Raji (cell line): ENCODE data around the gene CRABP1.

Experiments
- POLR2A ChIP-seq: IDR thresholded peaks from 2 replicates; pipeline ENCODE4 v1.6.1; 2011; ENCODE audit warnings: low read depth, low read length, control low read depth; ENCODE audit not compliant: insufficient read depth

The CRABP1 gene

GRCh38 chr15:78312536-78312935, 27.6 kb upstream of the CRABP1 start:
- no peak for TF ChIP-seq POLR2A

DNA sequence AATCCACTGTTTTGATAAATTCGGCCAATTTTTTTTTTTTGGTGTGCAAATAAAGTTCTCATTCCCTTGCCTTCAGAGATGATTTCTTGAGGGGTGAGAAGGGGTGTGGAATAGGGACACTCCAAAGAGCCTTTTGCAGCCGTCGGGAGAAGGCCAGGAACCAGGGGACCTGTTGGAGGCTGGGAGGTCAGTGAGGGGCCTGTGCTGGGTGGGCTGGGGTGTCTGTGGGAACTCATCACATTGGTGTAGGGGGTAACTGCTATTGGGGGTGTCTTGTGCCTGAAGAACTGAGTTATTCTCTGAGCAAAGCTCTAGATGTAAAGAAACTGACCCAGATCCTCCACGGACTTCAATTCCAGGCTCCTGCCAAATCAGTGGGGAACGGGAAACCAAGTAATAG, 27.2 kb upstream of the CRABP1 start:
- TF ChIP-seq POLR2A: no peak

GRCh38 chr15:78313383-78313782, 26.8 kb upstream of the CRABP1 start:
- TF ChIP-seq POLR2A: no peak

GRCh38 chr15:78314181-78314581, 26.0 kb upstream of the CRABP1 start:
- TF ChIP-seq POLR2A: no peak

GRCh38 chr15:78315686-78316282, 24.4 kb upstream of the CRABP1 start:
- TF ChIP-seq POLR2A: no peak

GRCh38 chr15:78316283-78317083, 23.7 kb upstream of the CRABP1 start:
- no peak for TF ChIP-seq POLR2A

GRCh38 chr15:78317145-78317836, 22.9 kb upstream of the CRABP1 start:
- TF ChIP-seq POLR2A: no peak

- TF ChIP-seq POLR2A: no peak
Observed at GRCh38 chr15:78319588-78319987, 20.6 kb upstream of the CRABP1 start.

DNA sequence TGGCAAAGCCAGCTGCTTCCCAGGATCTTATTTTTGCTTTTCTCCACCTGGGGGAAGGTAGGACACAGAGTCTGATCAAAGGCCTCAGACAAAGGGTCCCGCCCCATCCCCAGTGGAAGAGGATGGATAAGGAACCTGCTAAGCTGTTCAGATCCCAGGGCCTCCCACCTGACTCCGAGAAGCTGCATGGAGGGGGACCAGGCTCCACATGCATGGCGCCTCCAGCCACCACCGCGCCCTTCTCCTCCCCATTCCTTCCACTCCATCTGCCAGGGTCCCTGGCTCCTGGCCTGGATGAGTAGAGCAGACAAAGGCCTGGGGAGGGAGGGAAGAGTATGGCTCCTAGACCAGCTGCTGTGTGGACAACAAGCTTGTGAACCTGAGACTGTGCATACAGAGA, 20.0 kb upstream of the CRABP1 start:
- no peak for TF ChIP-seq POLR2A

DNA sequence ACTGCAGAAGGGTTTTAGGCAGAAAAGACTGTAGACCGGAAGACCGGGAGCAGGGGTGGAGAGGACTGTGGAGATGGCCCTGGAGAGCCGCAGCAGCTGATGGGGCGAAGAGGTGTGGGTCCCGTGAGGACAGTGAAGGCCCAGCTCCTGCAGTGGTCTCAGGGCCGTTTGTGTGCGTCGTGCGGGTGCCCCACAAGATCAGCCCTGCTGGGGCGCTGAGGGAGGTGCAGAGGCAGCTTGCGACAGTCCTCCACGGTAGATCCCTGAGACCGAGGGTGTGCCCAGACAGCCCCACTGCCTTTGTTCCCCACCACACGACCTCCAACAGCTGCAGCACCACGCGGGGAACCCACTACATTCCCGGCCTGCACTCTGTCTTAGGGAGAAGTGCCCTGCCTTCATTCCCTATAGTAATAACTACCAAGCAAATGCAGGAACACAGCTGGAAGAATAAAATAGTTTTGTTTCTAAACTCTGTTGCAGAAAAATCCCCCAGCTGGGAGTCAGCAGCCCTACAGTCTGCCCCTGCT, 19.0 kb upstream of the CRABP1 start:
- TF ChIP-seq POLR2A: no peak

DNA sequence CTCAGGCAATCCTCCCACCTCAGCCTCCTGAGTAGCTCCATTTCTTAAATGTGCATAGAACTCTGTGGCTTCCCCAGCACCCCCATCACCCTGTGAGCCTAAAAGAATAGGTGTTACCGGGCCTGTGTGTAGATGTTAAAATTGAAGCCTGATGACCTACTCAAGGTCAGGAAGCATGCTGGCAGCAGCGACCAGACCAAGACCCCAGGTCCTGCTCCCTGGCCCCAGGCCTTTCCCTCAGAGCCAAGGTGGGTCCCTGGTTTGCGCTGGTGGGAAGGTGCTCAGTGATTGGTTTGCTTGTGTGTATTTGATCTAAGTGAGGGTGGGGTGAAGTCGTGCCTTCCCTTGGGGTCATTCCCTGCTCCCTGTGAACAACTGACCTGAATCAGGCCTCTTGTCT, 18.4 kb upstream of the CRABP1 start:
- no peak for TF ChIP-seq POLR2A

- TF ChIP-seq POLR2A: no peak
Observed at GRCh38 chr15:78322243-78322642, 17.9 kb upstream of the CRABP1 start.

GRCh38 chr15:78322724-78323521, 17.2 kb upstream of the CRABP1 start:
- TF ChIP-seq POLR2A: no peak

- TF ChIP-seq POLR2A: no peak
Observed at GRCh38 chr15:78323693-78324092, 16.5 kb upstream of the CRABP1 start.

DNA sequence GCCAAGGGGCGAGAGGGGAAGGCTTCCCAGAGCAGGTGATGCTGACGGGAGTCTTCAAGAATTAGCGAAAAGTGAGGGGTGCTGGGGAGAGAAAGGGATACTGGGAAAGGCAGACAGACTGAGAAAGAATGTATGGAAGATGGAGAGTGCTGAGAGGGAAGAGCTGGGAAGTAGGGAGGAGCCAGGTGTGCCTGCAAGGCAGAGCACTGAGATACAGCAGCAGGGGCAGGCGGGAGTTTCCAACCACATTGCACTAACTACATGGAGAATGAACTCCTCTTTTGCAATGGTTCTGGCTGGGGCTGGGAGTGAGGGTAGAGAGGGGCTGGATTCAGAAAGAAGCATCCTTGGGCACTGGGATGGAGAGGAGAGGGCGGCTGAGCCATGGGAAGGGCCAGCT, 16.0 kb upstream of the CRABP1 start:
- TF ChIP-seq POLR2A: no peak

DNA sequence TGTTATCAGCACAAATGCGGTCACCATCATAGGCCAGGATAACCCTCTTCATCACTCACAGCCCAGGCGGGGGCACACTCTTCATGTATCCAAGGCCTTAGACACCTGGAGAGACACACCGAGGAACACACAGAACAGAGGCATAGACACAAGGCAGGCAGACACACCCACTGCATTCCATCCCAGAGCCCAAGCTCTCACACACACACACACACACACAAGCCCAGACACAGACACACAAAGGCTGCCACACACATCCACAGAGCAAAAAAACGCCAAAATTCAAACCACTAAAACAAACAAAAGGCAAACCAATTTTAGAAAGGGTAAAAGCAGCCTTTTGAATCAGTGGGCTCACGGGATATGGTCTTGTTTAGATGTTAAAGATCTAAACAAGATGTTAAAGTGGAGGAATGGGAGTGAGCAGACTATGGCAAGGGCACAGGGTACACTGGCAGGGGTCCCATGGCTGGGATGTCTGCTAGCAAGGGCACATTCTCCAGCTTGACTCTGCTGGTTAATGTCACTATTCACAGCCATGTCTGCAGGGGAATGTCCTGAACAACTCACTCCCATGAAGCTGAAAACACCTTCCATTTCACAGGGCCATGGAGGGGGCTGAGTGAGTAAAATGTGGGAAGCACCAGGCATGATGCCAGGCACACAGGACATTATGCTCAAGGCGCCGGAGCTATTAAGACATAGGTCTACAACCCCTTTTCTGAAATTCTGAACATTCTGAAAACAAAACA, 14.9 kb upstream of the CRABP1 start:
- no peak for TF ChIP-seq POLR2A
